ENCODE measurements around the gene ANKH.

DNA sequence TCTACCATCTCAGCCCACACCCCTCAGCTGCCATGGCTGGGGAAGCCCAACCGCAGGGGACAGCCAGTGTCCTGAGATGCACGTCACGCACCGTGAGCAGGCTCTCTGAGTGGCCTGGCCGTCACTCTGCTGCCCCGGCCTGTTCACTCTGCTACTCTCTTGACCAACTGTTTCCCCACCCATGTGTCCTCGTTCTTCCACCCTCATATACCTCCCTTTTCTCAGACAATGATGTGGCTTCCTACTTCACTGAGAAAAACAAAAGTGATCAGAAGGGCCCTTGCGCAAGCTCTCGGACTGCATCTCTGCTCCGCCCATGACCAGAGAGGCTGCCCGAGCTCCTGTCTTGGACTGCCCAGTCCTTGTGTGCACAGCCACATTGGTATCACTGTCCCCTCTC lies 159.4 kb downstream of the ANKH start:
- TF ChIP-seq GATA3 (IDR thresholded peaks at IDR 0.05; ENCODE audit: low read depth, low read length) (no peak), GATA2 (IDR thresholded peaks at IDR 0.05; ENCODE audit: low read depth, low read length) (no peak)
